ENCODE data around the gene NHLH2. TPM values are rescaled to one million over a fixed set of nuclear protein-coding genes. Genes with fewer than 3 reads are reported as not detected.

NHLH2 gene
- total and polyA plus RNA-seq, 10 of the 15 experiments (the other 5 are each of a cell fraction or from before 2014, with no cell fraction given) = 0.01 to 0.08 (median 0.05) TPM; not detected in 6

- ChIA-PET RAD21 (ENCODE audit: unreplicated experiment) (no interaction called here), POLR2A (no interaction called here), CTCF (interaction anchor here (1.3 kb wide), 1 partner anchor 20 kb away, joined by 4 read pairs; no protein-coding TSS in a partner anchor), SMC1A (ENCODE audit: uncharacterized antibody, unreplicated experiment) (no interaction called here)
- no peaks in the 10 kb centered on the region for H3K36me3 ChIP-seq (ENCODE audit: control insufficient read depth in 2 of 2, insufficient read depth in 2 of 2, low read length in 1 of 2)
- H3K9ac ChIP-seq (ENCODE audit: control insufficient read depth, insufficient read depth, low read length) = no peak overlapping the region
- no peak overlapping the region for H3K27ac ChIP-seq (ENCODE audit: control insufficient read depth, insufficient read depth)
- BruUV-seq (replicated peaks) = no TSS peak
- H3K4me3 ChIP-seq = no peak overlapping the region
- ATAC-seq = no peak
- H2AFZ ChIP-seq (ENCODE audit: control insufficient read depth, low read depth, low read length) = no peak overlapping the region
- H3K4me2 ChIP-seq (ENCODE audit: control insufficient read depth, insufficient read depth) = no peak overlapping the region
- TF ChIP-seq SIX5 (IDR thresholded peaks at IDR 0.05; ENCODE audit: low read depth, low read length, severe bottlenecking) (no peak), CREM (IDR thresholded peaks at IDR 0.05; ENCODE audit: low read depth) (no peak), SREBF1 (IDR thresholded peaks at IDR 0.05; ENCODE audit: low read length) (no peak), EGR1 (IDR thresholded peaks at IDR 0.05; ENCODE audit: borderline replicate concordance in 1 of 2, low read depth in 2 of 2, low read length in 2 of 2) (no peak), KDM1A (IDR thresholded peaks at IDR 0.05; ENCODE audit: borderline replicate concordance) (no peak), STAT3 (IDR thresholded peaks at IDR 0.05; ENCODE audit: low read depth, low read length) (no peak), EP300 (IDR thresholded peaks at IDR 0.05; ENCODE audit: borderline replicate concordance in 1 of 2, control insufficient read depth in 1 of 2, low read depth in 2 of 2, low read length in 2 of 2) (no peak), BACH1 (IDR thresholded peaks at IDR 0.05; ENCODE audit: borderline replicate concordance) (no peak)
- DNase-seq (ENCODE audit: low read depth, low spot score) = no peak
- intact Hi-C loops (cut with micrococcal nuclease; ENCODE audit: unreplicated experiment) (no loop called here), in situ Hi-C loops (cut with MboI) (no loop called here)
- no peaks in the 10 kb centered on the region for H3K79me2 ChIP-seq (ENCODE audit: control insufficient read depth, insufficient read depth, low read length)
- peaks cover 3 to 6% of the 10 kb centered on the region in 2 experiments for H3K27me3 ChIP-seq (replicated peaks in 1 of 2; ENCODE audit: control insufficient read depth in 2 of 2, insufficient read depth in 2 of 2, low read length in 1 of 2)
- no peaks in the 10 kb centered on the region for H4K20me1 ChIP-seq (ENCODE audit: control insufficient read depth, insufficient read depth)
- 27% methylated on average over 7 of the region's 7 CpGs for WGBS (ENCODE audit: insufficient coverage, insufficient replicate concordance, low lambda C conversion rate, missing lambda C conversion rate)
- H3K4me1 ChIP-seq (ENCODE audit: control insufficient read depth, insufficient read depth, low read length) = no peaks in the 10 kb centered on the region
- no peaks in the 10 kb centered on the region; the same call in 2 of the 3 replicates for H3K9me3 ChIP-seq (replicated peaks; ENCODE audit: control insufficient read depth, insufficient read depth, low read length)
- no peak for FAIRE-seq
Measured at GRCh38 chr1:115827452-115828044, 13.4 kb downstream of the NHLH2 start.

Data from GM12878 (cell line).